Renal cortical epithelial cell (primary cell): ENCODE results near the gene GDE1. TPM values are rescaled to one million over a fixed set of nuclear protein-coding genes. Genes with fewer than 3 reads are reported as not detected.

Experiments used
- DNase-seq: peaks from one replicate; pipeline ENCODE4 v3.0.0-alpha.2; 2011; ENCODE audit warnings: low read depth
- total RNA-seq: library from RNA; depleted of rRNA; stranded (reverse); fragments of >200 nt; gene quantifications from 2 replicates; pipeline ENCODE4 v1.2.3, GENCODE V29; 2014

GDE1 gene
- total RNA-seq, 1 donor from 2014 or later = 124 TPM

GRCh38 chr16:19523559-19524355, 1.9 kb upstream of the GDE1 start, which contains the start of gene CCP110:
Gene CCP110, plus strand, starts transcription at chr16:19523942. Its CDS starts 3,940 bp downstream, at chr16:19527882.
- DNase-seq = peak; percentile 90

- no peak for DNase-seq
Observed at GRCh38 chr16:19523184-19523558, 1.3 kb upstream of the GDE1 start.

GRCh38 chr16:19522760-19523159, 862 bp upstream of the GDE1 start:
- no peak for DNase-seq

- DNase-seq = no peak
Observed at GRCh38 chr16:19522397-19522732, 467 bp upstream of the GDE1 start.

- peak; percentile 53 for DNase-seq
Observed at GRCh38 chr16:19520861-19521331, 1.0 kb downstream of the GDE1 start.

GRCh38 chr16:19518388-19518787, 3.5 kb downstream of the GDE1 start:
- no peak for DNase-seq

GRCh38 chr16:19517424-19518089, 4.3 kb downstream of the GDE1 start:
- DNase-seq = peak; percentile 85

GRCh38 chr16:19515757-19516156, 6.1 kb downstream of the GDE1 start:
- DNase-seq = no peak

GRCh38 chr16:19513377-19514053, 8.4 kb downstream of the GDE1 start:
- peak; percentile 29 for DNase-seq

GRCh38 chr16:19512297-19512696, 9.6 kb downstream of the GDE1 start:
- DNase-seq = no peak

GRCh38 chr16:19507867-19508266, 14.0 kb downstream of the GDE1 start:
- DNase-seq = no peak

GRCh38 chr16:19506965-19507364, 14.9 kb downstream of the GDE1 start:
- DNase-seq = no peak

GRCh38 chr16:19505600-19506303, 16.1 kb downstream of the GDE1 start:
- no peak for DNase-seq

- no peak for DNase-seq
Observed at GRCh38 chr16:19503461-19504075, 18.3 kb downstream of the GDE1 start.

GRCh38 chr16:19502395-19503131, 19.3 kb downstream of the GDE1 start:
- DNase-seq = peak; percentile 71

GRCh38 chr16:19499481-19499880, 22.4 kb downstream of the GDE1 start:
- no peak for DNase-seq

GRCh38 chr16:19499006-19499405, 22.9 kb downstream of the GDE1 start:
- no peak for DNase-seq

GRCh38 chr16:19497176-19497575, 24.7 kb downstream of the GDE1 start:
- DNase-seq = no peak

- no peak for DNase-seq
Observed at GRCh38 chr16:19490619-19491018, 31.3 kb downstream of the GDE1 start.

GRCh38 chr16:19488213-19488640, 33.7 kb downstream of the GDE1 start:
- DNase-seq = no peak
